DND-41 (cell line): Measurements from ENCODE around the gene OTUD5.

Experiments
- ATAC-seq: fragments of 200-7000 bp; cut with Tn5 transposase; 3 replicates; pipeline ENCODE4 v1.9.1; 2021; ENCODE audit warnings: low read depth; ENCODE audit not compliant: insufficient read depth
- DNase-seq: peaks from one replicate; pipeline ENCODE4 v3.0.0-alpha.2; 2020
- H2AFZ ChIP-seq: 2 replicates; pipeline ENCODE4 v1.6.0; 2012; ENCODE audit warnings: low read depth, low read length
- H3K27ac ChIP-seq: 2 replicates; pipeline ENCODE4 v1.5.1; 2012; ENCODE audit warnings: low read length, inconsistent platforms
- H3K27me3 ChIP-seq: fragments of 200-600 bp; sonication (generic); 2 replicates; pipeline ENCODE4 v1.6.0; 2012; ENCODE audit warnings: low read length, mild to moderate bottlenecking, inconsistent platforms; ENCODE audit not compliant: insufficient read depth, poor library complexity
- H3K36me3 ChIP-seq: 2 replicates; pipeline ENCODE4 v1.5.1; 2012; ENCODE audit warnings: low read length, inconsistent platforms; ENCODE audit not compliant: insufficient read depth
- H3K4me1 ChIP-seq: 2 replicates; pipeline ENCODE4 v1.5.1; 2012; ENCODE audit warnings: mild to moderate bottlenecking, low read length; ENCODE audit not compliant: insufficient read depth
- H3K4me2 ChIP-seq: 2 replicates; pipeline ENCODE4 v1.6.0; 2012; ENCODE audit warnings: mild to moderate bottlenecking, moderate library complexity, low read length, inconsistent platforms; ENCODE audit not compliant: insufficient read depth
- H3K4me3 ChIP-seq, 2 experiments: fragments of 200-600 bp in 1 of 2; shearing (Covaris generic) in 1 of 2; 2 replicates each; pipeline ENCODE4 v1.5.1; 2012 to 2016; ENCODE audit warnings: inconsistent platforms in 2 of 2, low read length in 2 of 2, mild to moderate bottlenecking in 2 of 2, low read depth in 1 of 2, moderate library complexity in 1 of 2
- H3K79me2 ChIP-seq: 2 replicates; pipeline ENCODE4 v1.6.0; 2012; ENCODE audit warnings: low read length, inconsistent platforms; ENCODE audit not compliant: insufficient read depth
- H3K9ac ChIP-seq: 2 replicates; pipeline ENCODE4 v1.6.0; 2012; ENCODE audit warnings: low read depth, mild to moderate bottlenecking, inconsistent platforms, low read length, moderate library complexity
- H3K9me3 ChIP-seq: 2 replicates; pipeline ENCODE4 v1.5.1; 2012; ENCODE audit warnings: low read length, moderate library complexity, mild to moderate bottlenecking, inconsistent platforms; ENCODE audit not compliant: insufficient read depth, severe bottlenecking
- H4K20me1 ChIP-seq: 2 replicates; pipeline ENCODE4 v1.6.0; 2012; ENCODE audit warnings: low read length; ENCODE audit not compliant: insufficient read depth
- CTCF ChIP-seq: IDR thresholded peaks from 2 replicates; pipeline ENCODE4 v1.5.1; 2012; ENCODE audit warnings: borderline replicate concordance, low read length, moderate library complexity, mild to moderate bottlenecking; ENCODE audit not compliant: poor library complexity, severe bottlenecking; ENCODE audit errors: extremely low read depth
- EZH2 ChIP-seq: IDR thresholded peaks from 3 replicates; pipeline ENCODE4 v1.6.1; 2012; ENCODE audit warnings: borderline replicate concordance, low read depth, mild to moderate bottlenecking, moderate library complexity, low read length, inconsistent platforms; ENCODE audit not compliant: severe bottlenecking

The OTUD5 gene

GRCh38 chrX:48939524-48940228, 17.7 kb downstream of the OTUD5 start:
- Histone ChIP-seq H2AFZ (no peak overlapping the region), H3K4me2 (no peak overlapping the region; the same call in 1 of the 2 replicates), H3K9ac (no peak overlapping the region), H3K9me3 (no peaks in the 10 kb centered on the region), H3K36me3 (peaks cover 65% of the 10 kb centered on the region), H3K27ac (no peak overlapping the region), H3K79me2 (peaks cover 69% of the 10 kb centered on the region), H3K4me1 (peaks cover 48% of the 10 kb centered on the region), H3K4me3 (no peak overlapping the region), H4K20me1 (peaks cover 82% of the 10 kb centered on the region), H3K27me3 (no peaks in the 10 kb centered on the region)
- no peak for DNase-seq
- TF ChIP-seq EZH2 = no peak
- TF ChIP-seq CTCF = no peak
- no peak for ATAC-seq

- no peak for TF ChIP-seq EZH2
- no peak for TF ChIP-seq CTCF
- DNase-seq (peak; percentile 20), ATAC-seq (no peak)
- H4K20me1 ChIP-seq = peaks cover 79% of the 10 kb centered on the region
- H2AFZ ChIP-seq = no peak overlapping the region
- peaks cover 66% of the 10 kb centered on the region for H3K36me3 ChIP-seq
- H3K4me3 ChIP-seq = no peak overlapping the region
- H3K27ac ChIP-seq = peak overlapping the region; percentile 44; the same call in 1 of the 2 replicates
- no peaks in the 10 kb centered on the region for H3K9me3 ChIP-seq
- peaks cover 48% of the 10 kb centered on the region for H3K4me1 ChIP-seq
- H3K4me2 ChIP-seq = no peak overlapping the region
- H3K79me2 ChIP-seq = peaks cover 63% of the 10 kb centered on the region
- H3K9ac ChIP-seq = no peak overlapping the region
- no peaks in the 10 kb centered on the region for H3K27me3 ChIP-seq
These were observed 18.5 kb downstream of the OTUD5 start for GRCh38 chrX:48938721-48939425.

- 0 out of 2 replicates have a peak overlapping the region, but pooled peaks have one; percentile 8 for H3K9ac ChIP-seq
- ATAC-seq (peak; percentile 97), DNase-seq (peak; percentile 90)
- H3K27me3 ChIP-seq = no peaks in the 10 kb centered on the region
- no peak for TF ChIP-seq EZH2
- peak; percentile 50 for TF ChIP-seq CTCF
- peaks cover 52% of the 10 kb centered on the region for H3K79me2 ChIP-seq
- H3K9me3 ChIP-seq = no peaks in the 10 kb centered on the region
- no peak overlapping the region for H2AFZ ChIP-seq
- peaks cover 59% of the 10 kb centered on the region for H3K36me3 ChIP-seq
- peaks cover 48% of the 10 kb centered on the region for H3K4me1 ChIP-seq
- H4K20me1 ChIP-seq = peaks cover 68% of the 10 kb centered on the region
- H3K4me3 ChIP-seq = no peak overlapping the region
- H3K27ac ChIP-seq = peak overlapping the region; percentile 76
- H3K4me2 ChIP-seq = peak overlapping the region; percentile 30
These were observed 20.1 kb downstream of the OTUD5 start for GRCh38 chrX:48937054-48937907.
